GM10248 (cell line): ENCODE measurements around the gene CDKAL1.

Source experiments
- CTCF ChIA-PET: fragments of 300-600 bp; sonication (Branson Sonifier 250); formaldehyde crosslinking; extraction: SDS; loops from one replicate; lab custom pipeline; 2021; ENCODE audit warnings: antibody characterized with exemption; lab: Yijun Ruan, JAX
- POLR2A ChIA-PET: fragments of 350-650 bp; sonication (Branson Sonifier 250); formaldehyde crosslinking; extraction: SDS; loops from one replicate; lab custom pipeline; 2020; ENCODE audit warnings: antibody characterized with exemption; lab: Yijun Ruan, JAX
- DNase-seq: peaks from one replicate; pipeline ENCODE4 v3.0.0; 2012; ENCODE audit errors: extremely low spot score
- TF ChIP-seq, protein P1 (sequence below): IDR thresholded peaks from 2 replicates; pipeline ENCODE4 v1.5.1; 2012; ENCODE audit warnings: mild to moderate bottlenecking, low read depth; ENCODE audit errors: extremely low read depth, missing control alignments, control extremely low read depth

CDKAL1 gene

DNA sequence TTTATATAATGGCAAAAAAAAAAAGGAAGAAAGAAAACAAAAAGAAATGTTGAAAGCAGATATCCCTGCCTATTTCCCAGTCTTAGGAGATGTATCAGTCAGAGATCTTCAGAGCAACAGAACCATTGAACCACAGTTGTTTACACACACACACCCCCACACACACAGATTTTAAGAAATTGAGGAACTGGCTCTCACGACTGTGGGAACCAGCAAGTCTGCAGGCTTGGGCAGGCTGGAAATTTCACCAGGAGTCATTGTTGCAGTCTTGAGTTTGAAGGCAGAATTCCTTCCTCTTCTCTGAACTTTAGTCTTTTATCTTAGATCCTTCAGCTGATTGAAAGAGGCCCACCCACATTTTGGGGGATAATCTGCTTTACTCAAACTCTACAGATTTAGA lies 380.9 kb downstream of the CDKAL1 start:
- POLR2A ChIA-PET, result no interaction called here
- no peak for DNase-seq
- TF ChIP-seq, protein P1, sequence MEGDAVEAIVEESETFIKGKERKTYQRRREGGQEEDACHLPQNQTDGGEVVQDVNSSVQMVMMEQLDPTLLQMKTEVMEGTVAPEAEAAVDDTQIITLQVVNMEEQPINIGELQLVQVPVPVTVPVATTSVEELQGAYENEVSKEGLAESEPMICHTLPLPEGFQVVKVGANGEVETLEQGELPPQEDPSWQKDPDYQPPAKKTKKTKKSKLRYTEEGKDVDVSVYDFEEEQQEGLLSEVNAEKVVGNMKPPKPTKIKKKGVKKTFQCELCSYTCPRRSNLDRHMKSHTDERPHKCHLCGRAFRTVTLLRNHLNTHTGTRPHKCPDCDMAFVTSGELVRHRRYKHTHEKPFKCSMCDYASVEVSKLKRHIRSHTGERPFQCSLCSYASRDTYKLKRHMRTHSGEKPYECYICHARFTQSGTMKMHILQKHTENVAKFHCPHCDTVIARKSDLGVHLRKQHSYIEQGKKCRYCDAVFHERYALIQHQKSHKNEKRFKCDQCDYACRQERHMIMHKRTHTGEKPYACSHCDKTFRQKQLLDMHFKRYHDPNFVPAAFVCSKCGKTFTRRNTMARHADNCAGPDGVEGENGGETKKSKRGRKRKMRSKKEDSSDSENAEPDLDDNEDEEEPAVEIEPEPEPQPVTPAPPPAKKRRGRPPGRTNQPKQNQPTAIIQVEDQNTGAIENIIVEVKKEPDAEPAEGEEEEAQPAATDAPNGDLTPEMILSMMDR, result no peak
- CTCF ChIA-PET, result interaction anchor here (1.1 to 1.3 kb wide), 2 partner anchors 9 to 25 kb away, joined by 3 to 5 read pairs; no protein-coding TSS in a partner anchor

DNA sequence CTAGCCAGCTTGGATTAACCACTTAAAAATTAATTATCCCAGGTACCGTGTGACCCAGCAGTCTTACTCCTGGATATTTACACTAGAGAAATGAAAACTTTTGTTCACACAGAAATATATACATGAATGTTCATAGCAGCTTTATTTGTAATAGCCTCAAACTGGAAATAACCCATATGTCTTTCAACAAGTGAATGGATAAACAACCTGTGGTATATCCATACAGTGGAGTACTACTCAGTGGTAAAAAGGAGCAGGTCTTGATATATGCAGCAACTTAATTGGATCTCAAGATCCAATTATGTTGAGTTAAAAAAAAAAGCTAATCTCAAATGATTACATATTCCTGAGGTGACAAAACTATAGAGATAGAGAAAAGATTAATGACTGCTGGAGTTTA lies 381.4 kb downstream of the CDKAL1 start:
- no peak for DNase-seq
- ChIA-PET CTCF (interaction anchor here (1.1 to 1.3 kb wide), 2 partner anchors 8 to 25 kb away, joined by 3 to 5 read pairs; no protein-coding TSS in a partner anchor), POLR2A (no interaction called here)
- TF ChIP-seq, protein P1, result no peak

DNA sequence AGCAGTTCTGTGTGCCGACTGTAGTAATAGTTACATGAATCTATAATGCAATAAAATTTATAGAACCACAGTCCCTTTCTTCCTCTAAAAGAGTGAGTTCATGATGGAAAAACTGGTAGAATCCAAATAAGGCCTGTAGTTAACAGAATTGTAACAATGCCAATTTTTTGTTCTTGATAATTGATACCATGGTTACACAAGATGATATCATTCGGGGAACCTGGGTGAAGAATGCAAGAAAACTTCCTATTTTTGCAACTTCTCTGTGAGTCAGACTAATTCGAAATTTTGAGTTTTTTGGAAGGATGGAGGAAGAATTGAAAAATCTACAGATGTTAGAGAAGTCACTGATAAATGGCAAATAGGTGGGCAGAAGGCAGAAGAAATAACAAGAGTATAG lies 381.8 kb downstream of the CDKAL1 start:
- ChIA-PET POLR2A (no interaction called here), CTCF (interaction anchor here (1.1 kb wide), 1 partner anchor 8 kb away, joined by 5 read pairs; no protein-coding TSS in a partner anchor)
- no peak for DNase-seq
- TF ChIP-seq, protein P1, result no peak

DNA sequence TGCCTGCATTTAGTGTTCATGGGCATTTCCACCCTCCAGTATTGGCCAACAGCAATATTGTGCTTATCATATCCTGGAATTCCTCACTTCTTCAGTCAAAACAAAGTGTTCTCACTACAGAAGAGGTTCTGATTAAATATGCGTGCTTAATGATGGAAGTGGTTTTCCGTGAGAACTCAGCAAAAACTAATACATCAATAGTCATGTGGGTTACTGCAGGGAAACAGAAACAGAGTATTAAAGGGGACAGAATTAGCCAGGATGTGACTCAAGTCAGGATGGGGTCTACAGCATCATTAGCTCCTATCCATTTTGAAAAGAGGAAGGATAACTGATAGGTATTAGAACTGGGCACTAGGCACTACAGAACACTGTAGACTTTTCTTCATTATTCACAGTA lies 384.6 kb downstream of the CDKAL1 start:
- CTCF ChIA-PET, result interaction anchor here (1.4 to 1.9 kb wide), 2 partner anchors 11 to 17 kb away, joined by 3 to 6 read pairs; no protein-coding TSS in a partner anchor
- POLR2A ChIA-PET, result no interaction called here
- DNase-seq, result peak; percentile 18
- TF ChIP-seq, protein P1, result no peak

DNA sequence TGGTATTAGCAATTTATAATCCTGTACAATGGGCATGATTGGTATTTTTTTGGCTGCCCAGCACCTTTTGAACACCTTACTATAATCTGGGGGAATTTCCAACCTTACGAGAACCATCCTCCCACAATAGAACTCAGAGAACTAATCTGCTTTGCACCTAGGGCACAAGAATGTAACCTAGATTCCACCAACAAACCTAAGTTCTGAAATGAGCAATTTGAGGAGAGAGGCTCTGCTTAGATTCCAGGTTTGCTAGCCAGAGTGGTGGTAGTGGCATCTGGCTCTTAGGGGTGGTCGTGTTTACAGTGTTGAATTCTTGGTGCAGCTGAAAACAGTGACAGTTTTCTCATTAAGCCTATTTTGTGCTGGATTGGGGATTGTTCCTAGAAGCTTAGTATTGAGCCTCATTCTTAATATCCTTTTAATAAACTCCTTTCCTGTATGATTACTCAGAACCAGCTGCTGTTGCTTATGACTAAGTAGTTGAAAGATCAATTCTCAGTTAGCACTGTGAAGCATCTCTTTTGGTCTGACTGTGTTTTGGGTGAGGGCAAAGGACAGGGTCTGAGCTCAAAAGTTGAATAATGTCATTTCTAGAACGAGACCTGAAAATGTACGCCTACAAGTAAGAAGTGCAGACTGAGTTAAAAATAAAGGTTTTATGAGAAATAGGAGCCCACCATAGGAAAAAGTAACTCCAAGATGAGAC lies 385.6 kb downstream of the CDKAL1 start:
- POLR2A ChIA-PET, result no interaction called here
- TF ChIP-seq, protein P1, result no peak
- CTCF ChIA-PET, result interaction anchor here (0.9 to 1.6 kb wide), 3 partner anchors 9 to 22 kb away, joined by 3 to 4 read pairs (median 3); no protein-coding TSS in a partner anchor
- peak; percentile 48 for DNase-seq

DNA sequence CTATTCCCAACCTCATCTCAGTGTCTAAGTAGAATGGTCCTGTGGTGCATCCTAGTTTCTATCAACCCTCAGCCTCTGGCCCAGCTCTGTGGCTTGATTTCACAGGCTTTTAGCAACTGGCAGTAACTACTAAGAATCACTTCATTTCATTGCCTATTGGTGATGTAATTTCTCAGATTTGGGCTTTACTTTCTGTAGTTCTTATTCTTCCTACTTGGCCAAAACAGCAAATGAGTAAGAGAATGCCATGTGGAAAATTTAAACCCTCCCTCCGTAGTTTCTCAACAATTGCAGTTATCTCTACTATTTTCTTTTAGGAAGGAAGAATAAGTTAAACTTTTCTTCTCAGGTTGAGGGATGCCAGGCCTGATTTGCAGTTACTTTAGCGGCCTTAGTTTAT lies 387.3 kb downstream of the CDKAL1 start:
- TF ChIP-seq, protein P1, result no peak
- ChIA-PET POLR2A (no interaction called here), CTCF (no interaction called here)
- DNase-seq, result no peak
